Stimulated activated CD4-positive, alpha-beta T cell treated with anti-CD3 and anti-CD28 coated beads, Interleukin-2, amount 100 ng/mL, for 48 hours (primary cell): ENCODE measurements around the gene RNF2.
"Not testable (repeated sequence)": the region's sequence is repeated elsewhere in the genome, so short reads cannot be mapped to it uniquely, and the experiment has no call there.

Experiments
- DNase-seq, 2 donors: peaks; one replicate each; pipeline ENCODE4 v3.0.0-alpha.2; 2020

RNF2 gene

GRCh38 chr1:185044981-185045813 lies at the start of gene RNF2:
RNF2 (plus strand) TSS chr1:185045558; CDS start chr1:185087554, 41,996 bp downstream.
- peak; percentile 62 to 71 for DNase-seq

- DNase-seq = not testable (repeated sequence)
Measured at GRCh38 chr1:184999974-185000373, 45.4 kb upstream of the RNF2 start.

- DNase-seq = not testable (repeated sequence)
Measured at GRCh38 chr1:185001312-185001880, 44.0 kb upstream of the RNF2 start.

DNA sequence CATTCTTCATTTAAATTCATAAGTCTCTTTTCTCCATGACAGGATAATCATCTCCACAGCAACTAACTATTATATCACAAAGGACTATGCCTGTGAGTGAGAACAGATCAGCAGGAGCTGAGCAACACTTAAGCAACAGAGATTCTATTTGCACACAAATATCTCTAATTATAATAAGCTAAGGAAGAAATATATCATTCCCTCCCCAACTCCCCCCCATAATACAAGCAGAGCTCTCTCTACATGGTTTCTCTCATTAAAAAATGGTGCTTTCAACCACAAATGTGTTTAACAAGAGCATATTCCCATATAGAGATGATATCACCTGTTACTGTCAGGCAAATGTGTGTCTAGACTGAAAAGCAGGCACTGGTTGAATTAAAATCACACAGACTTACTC lies 36.5 kb upstream of the RNF2 start:
- no peak for DNase-seq

DNA sequence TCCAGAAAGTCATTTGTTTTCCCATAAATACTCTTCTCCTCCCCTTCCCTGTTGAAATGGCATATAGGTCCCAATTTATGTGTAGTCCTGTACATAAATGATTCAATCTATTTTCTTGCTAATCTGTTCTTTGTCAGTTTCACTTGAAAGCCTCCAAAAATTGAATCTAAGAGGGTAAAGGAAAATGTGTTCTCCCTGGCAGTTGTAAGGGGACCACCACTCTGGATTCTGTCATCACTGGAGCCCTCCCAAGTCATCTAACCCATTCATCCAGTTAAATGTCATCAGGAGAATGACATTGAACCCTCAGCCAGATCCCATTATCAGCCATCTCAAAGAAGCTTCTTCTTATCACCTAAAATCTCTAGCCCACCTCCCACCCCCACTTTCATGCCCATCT lies 35.0 kb upstream of the RNF2 start:
- no peak for DNase-seq

DNA sequence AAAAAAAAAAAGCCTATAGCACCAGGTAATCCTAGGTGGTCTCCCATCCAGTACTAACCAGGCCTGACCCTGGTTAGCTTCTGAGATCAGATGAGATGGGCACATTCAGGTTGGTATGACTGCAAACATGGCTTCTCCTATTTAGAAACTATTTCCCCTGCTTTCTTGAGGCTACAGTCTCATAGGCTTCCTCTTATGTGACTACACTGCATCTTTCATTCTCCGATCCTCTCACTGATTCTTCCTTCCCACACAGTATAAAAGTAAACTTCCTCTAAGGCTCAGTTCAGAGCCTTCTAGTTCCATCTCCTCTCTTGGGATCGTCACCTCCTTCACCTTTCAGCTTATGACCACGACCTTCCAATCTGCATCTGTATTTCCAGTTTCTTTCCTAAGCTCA lies 30.4 kb upstream of the RNF2 start:
- DNase-seq = no peak

- DNase-seq = no peak
Measured at GRCh38 chr1:185015631-185016030, 29.7 kb upstream of the RNF2 start.

GRCh38 chr1:185016880-185017279 lies 28.5 kb upstream of the RNF2 start:
- no peak for DNase-seq

DNA sequence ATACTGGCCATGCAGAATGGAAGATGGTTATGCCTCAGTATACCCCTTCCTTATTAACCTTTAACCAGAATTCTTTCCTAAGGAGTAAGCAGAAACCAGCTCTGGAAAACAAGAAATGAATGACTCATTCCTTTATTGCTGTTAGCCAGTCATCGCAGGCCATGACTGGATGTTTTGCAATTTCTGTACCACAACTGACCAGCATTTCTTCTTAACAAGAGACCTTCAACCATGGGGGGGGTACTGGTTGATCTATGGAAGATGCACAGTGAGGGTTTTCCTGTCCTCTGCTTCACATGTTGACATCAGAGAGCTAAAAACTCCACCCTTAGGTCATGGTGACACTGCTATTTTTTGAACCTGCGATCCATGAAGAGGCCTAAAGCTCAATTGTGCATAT lies 28.0 kb upstream of the RNF2 start:
- DNase-seq = no peak

DNA sequence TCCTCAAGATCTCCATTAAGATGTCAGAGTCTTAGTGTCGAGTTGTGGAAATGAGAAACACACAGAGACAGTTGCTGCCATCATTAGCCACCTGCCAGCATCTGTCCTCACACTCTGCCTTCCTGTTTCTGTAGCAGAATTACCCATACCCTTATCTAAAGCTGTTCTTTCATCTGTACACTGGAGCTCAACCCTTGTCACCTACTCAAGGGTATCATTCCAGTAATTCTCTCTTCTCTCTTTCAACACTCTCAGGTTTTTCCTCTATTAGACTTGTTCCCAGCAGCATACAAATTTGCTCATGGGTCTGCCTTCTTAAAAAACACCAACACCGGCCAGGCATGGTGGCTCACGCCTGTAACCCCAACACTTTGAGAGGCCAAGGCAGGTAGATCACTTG lies 27.4 kb upstream of the RNF2 start:
- DNase-seq = no peak

- DNase-seq = no peak
Measured at GRCh38 chr1:185027252-185027882, 18.0 kb upstream of the RNF2 start.

DNA sequence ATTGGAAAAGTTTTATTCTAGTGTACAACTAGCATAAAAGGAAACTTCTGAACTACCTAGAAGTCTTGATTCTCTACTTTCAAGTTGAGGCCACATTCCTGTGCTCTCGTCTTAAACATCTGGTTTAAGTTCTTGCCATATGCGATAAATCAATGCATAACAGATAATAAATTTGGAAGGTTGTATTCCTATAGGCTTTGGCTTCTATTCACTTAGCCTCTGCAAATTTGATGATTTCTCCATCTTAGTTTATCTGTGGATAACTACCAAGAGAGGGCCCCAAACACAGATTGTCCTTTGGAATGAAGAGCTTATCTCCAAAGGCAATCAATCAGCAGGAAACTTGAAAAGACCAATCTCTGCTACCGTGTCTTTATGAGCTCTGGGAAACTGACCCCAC lies 11.7 kb upstream of the RNF2 start:
- no peak for DNase-seq

DNA sequence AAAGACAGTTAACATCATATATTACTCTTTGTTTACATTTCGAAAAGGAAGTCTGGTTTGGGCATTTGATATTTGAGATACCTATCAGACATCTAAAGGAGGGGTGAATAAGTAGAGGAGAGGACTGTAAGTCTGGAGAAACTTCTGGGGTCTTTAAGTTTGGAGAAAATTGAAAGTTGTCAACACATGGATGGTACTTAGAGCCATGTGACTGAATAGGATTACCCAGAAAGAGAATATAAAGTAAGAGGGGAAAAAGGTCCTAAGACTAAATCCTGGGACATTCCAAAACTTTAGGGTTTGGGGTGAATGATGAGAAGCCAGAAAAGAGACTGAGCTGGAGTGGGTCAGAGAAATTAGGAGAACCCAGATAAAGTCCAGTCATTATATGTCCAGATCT lies 10.1 kb upstream of the RNF2 start:
- no peak for DNase-seq

- DNase-seq = no peak
Measured at GRCh38 chr1:185038813-185039376, 6.5 kb upstream of the RNF2 start.

GRCh38 chr1:185039726-185040407 lies 5.5 kb upstream of the RNF2 start:
- DNase-seq = no peak

DNA sequence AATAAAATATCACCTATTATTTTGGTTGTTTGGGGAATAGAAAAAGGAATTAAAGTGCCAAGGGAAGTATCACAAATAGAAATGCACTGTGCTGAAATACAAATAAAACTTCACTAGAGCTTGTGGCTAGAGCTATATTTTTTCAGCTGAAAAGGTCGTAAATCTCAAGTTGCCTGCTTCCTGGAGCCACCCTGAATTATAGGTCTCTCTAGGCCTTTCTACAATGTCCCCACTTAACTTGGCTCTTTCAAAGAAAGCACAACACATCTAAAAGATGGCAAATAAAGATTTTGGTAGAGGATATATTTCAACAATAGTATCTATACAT lies 5.0 kb upstream of the RNF2 start:
- DNase-seq = no peak

GRCh38 chr1:185041742-185042141 lies 3.6 kb upstream of the RNF2 start:
- DNase-seq = no peak

- no peak for DNase-seq
Measured at GRCh38 chr1:185042737-185043136, 2.6 kb upstream of the RNF2 start.

DNA sequence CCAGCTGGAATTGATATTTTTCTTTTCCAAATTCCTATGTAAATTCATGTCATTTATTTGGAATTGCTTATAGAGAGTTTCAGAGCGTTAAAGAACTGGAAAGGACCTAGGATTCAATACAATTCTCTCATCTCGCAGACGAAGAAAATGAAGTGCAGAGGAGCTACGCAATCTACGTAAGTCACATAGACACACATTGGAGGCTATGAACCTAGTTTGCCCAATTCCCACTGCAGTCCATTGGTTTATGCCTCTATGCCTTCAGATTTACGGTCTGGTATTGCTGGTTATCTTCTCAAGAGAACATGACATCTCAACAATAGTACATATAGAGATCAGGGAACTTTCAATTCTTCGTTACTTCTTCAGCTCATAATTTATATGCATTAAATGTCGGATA lies 971 bp upstream of the RNF2 start:
- DNase-seq = no peak

DNA sequence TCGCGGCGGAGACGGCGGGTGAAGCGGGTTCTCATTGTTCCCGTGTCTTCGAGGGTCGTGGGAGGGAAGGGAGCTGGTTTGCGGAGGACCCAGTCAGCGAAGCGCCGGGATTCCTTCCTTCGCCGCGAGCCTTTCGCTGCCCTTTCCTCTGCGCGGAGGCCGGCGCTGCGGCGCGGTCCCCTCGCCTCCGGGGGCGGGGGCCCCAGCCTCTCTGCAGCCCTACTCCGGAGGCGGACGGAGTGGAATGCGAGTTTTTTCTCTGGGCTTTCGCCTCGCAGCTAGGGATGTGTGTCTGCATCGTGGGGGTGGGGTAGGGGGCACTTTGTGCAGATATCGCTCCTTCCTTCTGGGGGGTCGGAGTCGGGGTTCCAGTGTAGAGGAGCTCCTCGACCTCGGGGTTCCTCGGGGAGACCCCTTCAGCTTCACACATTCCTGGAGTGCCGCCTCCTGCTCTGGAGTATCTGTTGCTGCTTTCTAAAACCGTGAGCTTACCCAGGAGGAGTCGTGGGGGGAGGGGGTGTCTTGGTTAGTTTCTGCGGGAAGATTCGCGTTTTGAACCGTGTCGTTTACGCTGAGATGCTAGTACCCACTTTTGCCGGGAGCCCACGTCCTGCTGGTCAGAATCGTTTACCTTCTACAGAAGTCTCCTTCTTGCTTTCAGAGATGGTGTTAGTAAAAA lies 595 bp downstream of the RNF2 start:
- peak; percentile 26 to 32 for DNase-seq

DNA sequence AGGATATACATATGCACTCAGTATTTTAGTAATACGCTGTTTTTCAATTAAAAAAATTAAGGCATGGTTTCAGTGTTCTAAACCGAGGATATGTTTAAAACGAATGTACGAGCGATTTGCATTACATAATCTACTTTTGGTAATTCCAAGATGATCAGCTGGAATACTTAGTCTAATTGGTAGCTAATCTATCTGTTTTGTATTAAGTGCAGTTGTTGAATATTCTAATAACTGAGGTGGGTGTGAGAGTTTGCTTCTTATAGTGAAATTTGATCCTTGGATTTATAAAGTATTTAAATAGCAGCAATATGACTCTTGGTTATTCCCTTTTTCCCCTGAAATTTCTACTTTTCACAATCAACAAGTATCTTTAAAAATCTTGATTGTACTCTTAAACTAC lies 1.3 kb downstream of the RNF2 start:
- no peak for DNase-seq

GRCh38 chr1:185049670-185050069 lies 4.3 kb downstream of the RNF2 start:
- DNase-seq = no peak
